DMS153 (cell line): ENCODE data around the gene TBC1D7.
A peak's percentile ranks its signal among the peaks of the same experiment; 100 is the strongest.
"Not testable (repeated sequence)": the region's sequence is repeated elsewhere in the genome, so short reads cannot be mapped to it uniquely, and the experiment has no call there.

ENCODE experiments used
- DNase-seq: peaks from one replicate; lab custom pipeline; 2025; lab: John Stamatoyannopoulos, UW

Gene TBC1D7

GRCh38 chr6:13355999-13356785 lies 27.9 kb upstream of the TBC1D7 start:
- no peak for DNase-seq

- DNase-seq: no peak
These were observed 27.0 kb upstream of the TBC1D7 start for GRCh38 chr6:13355043-13355945.

- DNase-seq: no peak
These were observed 26.1 kb upstream of the TBC1D7 start for GRCh38 chr6:13354331-13355042.

GRCh38 chr6:13352165-13352564 lies 23.8 kb upstream of the TBC1D7 start:
- DNase-seq: no peak

- no peak for DNase-seq
These were observed 22.9 kb upstream of the TBC1D7 start for GRCh38 chr6:13351271-13351670.

- DNase-seq: no peak
These were observed 21.6 kb upstream of the TBC1D7 start for GRCh38 chr6:13349811-13350506.

- DNase-seq: no peak
These were observed 20.2 kb upstream of the TBC1D7 start for GRCh38 chr6:13348334-13349113.

GRCh38 chr6:13346245-13346644 lies 17.9 kb upstream of the TBC1D7 start:
- no peak for DNase-seq

GRCh38 chr6:13342414-13343019 lies 14.2 kb upstream of the TBC1D7 start:
- DNase-seq: no peak

GRCh38 chr6:13339863-13340630 lies 11.7 kb upstream of the TBC1D7 start:
- no peak for DNase-seq

GRCh38 chr6:13338038-13338437 lies 9.7 kb upstream of the TBC1D7 start:
- no peak for DNase-seq

GRCh38 chr6:13336553-13336952 lies 8.2 kb upstream of the TBC1D7 start:
- DNase-seq: peak; percentile 23

- DNase-seq: no peak
These were observed 6.6 kb upstream of the TBC1D7 start for GRCh38 chr6:13334953-13335352.

- no peak for DNase-seq
These were observed 4.0 kb upstream of the TBC1D7 start for GRCh38 chr6:13332349-13332706.

GRCh38 chr6:13331516-13332348 lies 3.4 kb upstream of the TBC1D7 start:
- no peak for DNase-seq

GRCh38 chr6:13328875-13329183 lies 492 bp upstream of the TBC1D7 start:
- no peak for DNase-seq

- DNase-seq: no peak
These were observed 654 bp downstream of the TBC1D7 start for GRCh38 chr6:13327691-13328075.

GRCh38 chr6:13326031-13326586 lies 2.2 kb downstream of the TBC1D7 start:
- DNase-seq: not testable (repeated sequence)
